Measurements from ENCODE around the gene PHACTR1.
A peak's percentile ranks its signal among the peaks of the same experiment; 100 is the strongest.
"Not testable (repeated sequence)": the region's sequence is repeated elsewhere in the genome, so short reads cannot be mapped to it uniquely, and the experiment has no call there.

PHACTR1 gene

GRCh38 chr6:12717356-12717755 lies 789 bp downstream of the PHACTR1 start:
- H3K27ac ChIP-seq, result no peak overlapping the region
- POLR2A ChIA-PET (ENCODE audit: low non-redundant PET), result no interaction called here
- no peak for DNase-seq (ENCODE audit: low spot score)
- no peak for TF ChIP-seq CTCF (conservative IDR thresholded peaks at IDR 0.05; ENCODE audit: low read depth)
- CTCF ChIA-PET, result interaction anchor here (0.7 kb wide), 2 partner anchors 77 to 102 kb away, joined by 3 to 4 read pairs; no protein-coding TSS in a partner anchor

- no peak for TF ChIP-seq CTCF (conservative IDR thresholded peaks at IDR 0.05; ENCODE audit: low read depth)
- ChIA-PET CTCF (interaction anchor here (0.7 to 1.2 kb wide), 2 partner anchors 8 to 77 kb away, joined by 3 to 4 read pairs; no protein-coding TSS in a partner anchor), POLR2A (ENCODE audit: low non-redundant PET) (no interaction called here)
- H3K27ac ChIP-seq, result no peak overlapping the region
- peak; percentile 12 for DNase-seq (ENCODE audit: low spot score)
Measured at GRCh38 chr6:12718015-12718414, 1.4 kb downstream of the PHACTR1 start.

- POLR2A ChIA-PET (ENCODE audit: low non-redundant PET), result no interaction called here
- CTCF ChIA-PET, result interaction anchor here (0.7 to 1.2 kb wide), 2 partner anchors 9 to 153 kb away, joined by 4 to 8 read pairs; no protein-coding TSS in a partner anchor
- no peak for TF ChIP-seq CTCF (conservative IDR thresholded peaks at IDR 0.05; ENCODE audit: low read depth)
- H3K27ac ChIP-seq, result no peak overlapping the region
- DNase-seq (ENCODE audit: low spot score), result no peak
Measured at GRCh38 chr6:12719017-12719416, 2.5 kb downstream of the PHACTR1 start.

GRCh38 chr6:12720310-12720709 lies 3.7 kb downstream of the PHACTR1 start:
- no peak overlapping the region for H3K27ac ChIP-seq
- no peak for TF ChIP-seq CTCF (conservative IDR thresholded peaks at IDR 0.05; ENCODE audit: low read depth)
- no peak for DNase-seq (ENCODE audit: low spot score)
- CTCF ChIA-PET, result interaction anchor here (0.6 kb wide), 1 partner anchor 67 kb away, joined by 4 read pairs; no protein-coding TSS in a partner anchor
- POLR2A ChIA-PET (ENCODE audit: low non-redundant PET), result no interaction called here

- POLR2A ChIA-PET (ENCODE audit: low non-redundant PET), result no interaction called here
Measured at GRCh38 chr6:12725263-12725662, 8.7 kb downstream of the PHACTR1 start.

GRCh38 chr6:12729467-12729866 lies 12.9 kb downstream of the PHACTR1 start:
- H3K27ac ChIP-seq, result no peak overlapping the region
- ChIA-PET POLR2A (ENCODE audit: low non-redundant PET) (no interaction called here), CTCF (interaction anchor here (0.6 kb wide), 1 partner anchor 529 kb away, joined by 3 read pairs; no protein-coding TSS in a partner anchor)
- no peak for DNase-seq (ENCODE audit: low spot score)
- no peak for TF ChIP-seq CTCF (conservative IDR thresholded peaks at IDR 0.05; ENCODE audit: low read depth)

More at GRCh38 chr6:12725263-12725662, 8.7 kb downstream of the PHACTR1 start:
- no peak overlapping the region for H3K27ac ChIP-seq
- DNase-seq (ENCODE audit: low spot score), result no peak
- CTCF ChIA-PET, result no interaction called here
- no peak for TF ChIP-seq CTCF (conservative IDR thresholded peaks at IDR 0.05; ENCODE audit: low read depth)

GRCh38 chr6:12730809-12731208 lies 14.2 kb downstream of the PHACTR1 start:
- POLR2A ChIA-PET (ENCODE audit: low non-redundant PET); H3K27ac ChIP-seq; DNase-seq (ENCODE audit: low spot score): not testable (repeated sequence)
- CTCF ChIA-PET, result interaction anchor here (0.7 kb wide), 1 partner anchor 287 kb away, joined by 4 read pairs; no protein-coding TSS in a partner anchor
